Kidney glomerular epithelial cell (primary cell): ENCODE measurements around the gene CFAP46.

ENCODE experiments used
- DNase-seq: peaks from one replicate; lab custom pipeline; 2025; lab: John Stamatoyannopoulos, UW

CFAP46 gene

DNA sequence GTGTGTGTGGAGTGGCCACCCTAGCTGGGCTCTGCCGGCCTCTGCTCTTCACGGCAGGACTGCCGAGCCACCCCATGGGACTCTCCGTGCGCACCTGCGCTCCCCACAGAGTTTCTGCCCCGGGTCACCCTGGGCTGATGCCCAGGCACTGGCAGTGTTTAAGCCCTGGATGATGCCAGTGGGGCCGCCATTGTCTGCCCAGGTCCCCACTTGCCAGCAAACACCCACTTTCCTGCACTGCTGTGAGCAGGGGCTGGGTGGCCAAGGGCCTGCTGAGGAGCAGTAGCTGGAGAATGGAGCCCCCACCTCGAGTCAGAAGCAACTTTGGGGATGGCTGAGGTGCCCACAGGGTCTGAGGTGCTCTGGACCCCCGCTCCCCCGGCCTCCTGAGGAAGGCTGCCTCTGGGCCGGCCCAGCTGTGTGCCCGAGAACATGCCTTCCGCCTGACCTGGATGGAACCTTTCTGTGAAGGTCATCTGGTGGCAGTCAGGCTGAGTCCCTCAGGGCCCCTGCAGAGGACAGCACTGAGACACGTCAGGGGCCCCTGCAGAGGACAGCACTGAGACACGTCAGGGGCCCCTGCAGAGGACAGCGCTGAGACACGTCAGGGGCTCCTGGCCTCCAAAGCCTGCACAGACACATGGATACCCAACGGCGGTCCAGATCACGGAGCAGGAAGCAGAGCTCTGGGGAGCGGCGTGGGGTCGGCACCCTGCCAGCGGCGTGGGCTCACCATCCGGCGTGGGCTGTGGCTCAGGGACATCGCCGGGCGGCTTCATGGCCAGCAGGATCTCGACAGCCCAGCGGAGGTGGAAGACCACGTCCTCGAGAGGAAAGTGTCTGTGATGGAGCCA is 62.0 kb downstream of the CFAP46 start:
- DNase-seq = no peak

DNA sequence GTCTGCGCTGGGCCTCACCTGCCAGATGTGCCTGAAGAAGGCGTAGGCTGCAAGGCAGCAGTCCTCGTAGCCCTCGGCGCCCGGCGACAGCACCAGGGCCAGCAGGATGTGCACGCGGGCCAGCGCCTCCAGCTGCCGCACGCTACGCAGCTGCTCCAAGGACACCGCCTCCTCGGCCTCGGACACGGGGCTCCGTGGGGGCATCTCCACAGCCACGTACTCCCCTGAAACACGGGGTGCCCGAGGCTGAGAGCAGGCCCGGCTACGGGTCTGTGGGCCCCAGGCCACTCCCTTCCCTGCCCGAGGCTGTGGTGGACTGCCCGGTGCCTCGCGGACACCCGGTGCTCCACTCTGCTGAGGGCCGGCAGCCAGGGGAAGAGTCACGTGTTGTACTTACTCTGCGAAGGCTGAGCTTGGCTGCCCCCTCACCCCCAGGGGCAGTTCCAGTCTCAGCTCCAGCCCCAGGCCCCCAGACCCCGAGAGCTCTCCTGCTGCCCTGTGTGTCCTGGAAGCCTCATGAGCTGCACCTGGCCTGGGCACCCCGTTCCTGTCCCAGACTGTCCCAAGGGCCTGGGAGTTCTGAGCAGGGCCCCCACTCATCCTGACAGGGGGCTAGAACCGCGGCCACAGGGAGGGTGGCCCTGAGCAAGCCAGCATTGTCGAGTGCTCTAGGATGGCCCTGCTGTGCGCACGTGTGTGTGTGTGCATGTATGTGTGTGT is 62.8 kb downstream of the CFAP46 start:
- no peak for DNase-seq

DNA sequence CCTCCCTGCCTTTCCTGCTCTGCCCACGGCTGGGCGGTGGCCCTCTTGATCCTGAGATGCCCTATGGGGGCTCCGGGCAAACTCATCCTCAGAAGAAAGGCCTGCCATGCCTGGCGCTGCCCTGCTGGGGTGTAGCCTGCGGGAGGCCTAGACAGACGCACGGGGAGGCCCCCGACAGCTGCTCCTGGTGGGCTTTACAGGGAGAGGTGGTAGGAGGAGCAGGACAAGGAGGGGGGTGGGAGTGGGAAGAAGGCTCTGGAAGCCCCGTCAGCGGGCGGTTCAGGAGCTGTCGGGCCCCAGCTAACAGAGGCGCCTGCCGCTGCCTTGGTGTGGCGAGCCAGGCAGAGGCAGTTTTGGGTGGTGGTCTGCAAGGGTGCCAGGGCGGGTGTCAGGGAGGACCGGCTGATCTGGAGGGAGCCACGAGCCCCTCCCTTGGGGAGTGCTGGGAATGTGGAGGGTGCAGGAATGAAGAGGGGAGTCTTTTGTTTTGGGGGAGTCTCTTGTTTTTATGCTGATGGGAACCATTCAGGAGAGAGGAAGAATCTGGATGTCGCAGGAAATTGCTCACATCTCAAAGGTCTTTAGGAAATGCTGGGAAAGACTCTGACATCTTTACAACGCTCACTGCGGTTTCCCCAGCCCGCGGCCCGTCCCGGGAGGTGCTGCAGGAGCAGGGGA is 63.5 kb downstream of the CFAP46 start:
- DNase-seq = no peak

DNA sequence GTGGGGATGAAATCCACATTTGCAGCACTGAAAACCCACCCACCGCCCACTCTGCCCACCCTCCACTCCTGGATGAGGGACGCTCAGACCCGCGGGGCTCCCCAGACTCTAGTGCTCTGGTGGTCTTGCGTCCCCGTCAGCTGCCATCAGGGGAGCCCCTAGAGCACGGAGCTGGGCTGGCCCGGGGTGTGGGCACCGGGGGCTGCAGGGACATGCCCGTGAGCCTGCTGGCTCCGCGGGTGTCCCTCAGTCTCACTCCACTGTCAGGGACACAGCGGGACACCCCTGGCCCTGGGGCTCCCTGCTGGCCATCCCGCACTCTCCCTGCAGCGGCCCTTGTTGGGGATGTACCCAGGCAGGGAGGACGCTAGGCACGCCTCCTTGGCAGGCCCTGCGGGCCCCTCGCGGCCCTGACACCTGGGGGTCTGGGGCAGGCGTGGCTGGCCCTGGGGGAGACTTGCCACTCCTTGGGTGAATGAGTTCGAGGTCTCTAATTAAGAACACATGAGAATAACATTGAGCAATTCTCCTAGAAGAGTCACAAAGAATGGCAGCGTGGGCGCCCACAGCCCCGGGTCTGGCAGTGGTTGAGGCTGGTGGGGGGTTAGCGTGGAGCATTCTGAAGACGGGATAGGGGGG is 64.2 kb downstream of the CFAP46 start:
- DNase-seq = no peak

DNA sequence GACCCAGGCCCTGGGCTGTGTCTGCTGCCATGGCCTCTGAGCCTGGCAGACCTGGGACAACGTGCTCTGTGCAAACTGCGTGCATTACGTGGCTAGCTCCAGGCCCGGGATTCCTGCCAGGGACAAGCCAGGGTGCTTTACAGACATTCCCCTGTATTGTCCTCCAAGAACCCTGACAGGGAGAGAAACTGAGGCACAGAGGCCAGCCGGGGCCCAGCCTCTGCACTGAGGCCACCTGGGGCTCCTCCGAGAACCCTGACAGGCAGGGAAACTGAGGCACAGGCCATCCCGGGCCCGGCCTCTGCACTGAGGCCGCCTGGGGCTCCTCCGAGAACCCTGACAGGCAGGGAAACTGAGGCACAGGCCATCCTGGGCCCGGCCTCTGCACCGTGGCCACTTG is 64.9 kb downstream of the CFAP46 start:
- DNase-seq = no peak

DNA sequence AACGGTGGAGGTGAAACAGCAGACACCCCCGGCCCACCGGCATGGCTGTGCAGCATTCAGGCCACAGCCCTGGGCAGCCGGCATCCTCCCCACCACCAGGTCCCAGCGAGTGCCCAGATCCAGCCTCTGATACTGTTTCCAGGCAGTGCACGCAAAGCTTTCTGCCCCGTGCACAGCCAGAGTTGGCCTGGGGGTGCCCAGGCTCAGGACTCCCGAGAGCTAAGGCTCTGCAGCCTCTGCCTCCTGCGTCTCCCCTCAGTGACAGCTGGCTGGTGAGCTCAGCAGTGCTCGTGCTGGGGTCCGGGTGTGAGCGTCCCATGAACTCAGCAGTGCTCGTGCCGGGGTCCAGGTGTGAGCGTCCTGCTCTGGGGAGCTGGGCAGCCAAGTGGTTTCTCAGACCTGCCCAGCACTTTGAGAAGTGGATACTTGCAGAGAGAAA is 65.4 kb downstream of the CFAP46 start:
- no peak for DNase-seq

DNA sequence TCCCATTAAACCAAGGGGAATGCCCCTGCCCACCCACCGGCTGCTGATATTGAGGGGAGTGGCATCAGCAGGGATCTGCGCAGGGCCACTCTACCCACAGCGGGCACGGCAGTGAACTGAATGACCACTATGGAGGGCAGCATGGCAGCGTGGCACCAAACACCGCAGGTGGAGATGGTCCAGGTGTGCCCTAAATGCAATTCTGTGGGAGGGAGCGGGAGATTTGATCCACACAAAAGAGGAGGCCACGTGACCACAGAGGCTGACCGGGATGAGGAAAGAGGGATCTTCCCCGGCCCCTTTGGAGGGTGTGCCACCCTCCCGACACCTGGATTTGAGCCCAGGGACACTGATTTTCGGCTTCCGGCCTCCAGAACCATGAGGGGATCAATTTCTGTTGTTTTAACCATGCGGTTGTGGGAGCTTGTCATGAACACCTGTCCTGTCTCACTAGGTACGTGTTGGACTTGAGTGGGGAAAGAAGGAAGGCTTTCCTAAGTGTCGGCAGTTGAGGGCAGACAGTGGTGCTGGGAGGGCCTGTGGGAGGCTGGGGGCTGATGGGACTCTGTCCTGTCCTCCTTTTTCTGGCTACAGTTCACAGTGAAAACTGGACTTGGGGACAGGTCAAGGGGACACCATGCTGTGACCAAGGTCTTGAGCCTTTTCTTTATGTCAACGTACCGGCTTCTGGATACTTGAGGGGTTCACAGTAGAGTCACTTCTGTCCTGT is 66.1 kb downstream of the CFAP46 start:
- no peak for DNase-seq

DNA sequence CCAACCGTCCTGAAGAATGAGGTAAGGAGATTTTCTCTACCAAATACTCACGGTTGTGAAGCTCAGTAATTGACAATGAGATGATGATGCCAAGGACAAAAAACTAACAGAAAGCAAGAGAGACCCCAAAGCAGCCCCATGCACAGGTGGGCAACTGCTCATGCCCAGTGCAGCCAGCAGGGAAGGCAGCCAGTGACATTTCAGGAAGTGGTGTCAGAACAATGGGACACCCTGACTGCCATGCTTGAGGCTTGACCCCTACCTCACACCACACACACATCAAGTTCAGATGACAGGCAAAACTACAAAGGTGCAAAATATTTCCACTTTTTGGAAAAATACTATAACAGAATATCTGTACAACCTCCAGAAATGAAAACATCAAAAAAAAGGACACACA is 66.9 kb downstream of the CFAP46 start:
- DNase-seq = no peak

DNA sequence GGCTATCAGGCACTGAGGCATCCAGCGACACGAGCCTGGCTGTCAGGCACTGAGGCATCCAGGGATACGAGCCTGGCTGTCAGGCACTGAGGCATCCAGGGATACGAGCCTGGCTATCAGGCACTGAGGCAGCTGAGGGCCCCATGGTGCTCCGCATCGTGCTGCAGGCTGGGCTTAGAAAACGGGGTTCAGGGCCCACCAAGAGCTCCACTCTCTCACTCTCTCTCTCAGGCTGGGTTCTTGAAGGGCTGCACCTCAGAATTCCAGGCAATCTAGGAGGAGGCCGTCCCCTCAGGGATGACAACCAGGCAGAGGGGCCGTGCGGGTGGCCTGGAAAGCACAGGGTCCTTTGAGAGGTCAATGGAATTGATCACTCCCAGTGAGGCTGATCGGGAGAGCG is 69.0 kb downstream of the CFAP46 start:
- no peak for DNase-seq

DNA sequence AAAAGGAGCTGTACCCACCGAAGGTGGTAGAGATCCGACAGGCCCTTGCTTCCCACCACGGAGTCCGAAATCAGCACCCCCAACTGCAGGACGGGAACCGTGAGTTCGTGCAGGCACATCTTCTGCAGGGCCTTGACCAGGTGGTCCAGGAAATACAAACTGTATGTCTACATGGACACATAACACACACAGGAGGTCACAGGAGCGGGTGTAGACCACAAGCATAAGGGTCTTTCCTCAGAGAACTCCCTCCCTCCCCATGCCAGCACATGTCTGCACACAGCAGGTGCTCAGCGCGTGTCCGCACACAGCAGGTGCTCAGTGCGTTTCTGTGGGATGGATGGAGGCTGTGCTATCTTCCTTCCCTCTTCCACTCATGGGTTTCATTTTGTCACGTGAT is 69.7 kb downstream of the CFAP46 start:
- DNase-seq = no peak

DNA sequence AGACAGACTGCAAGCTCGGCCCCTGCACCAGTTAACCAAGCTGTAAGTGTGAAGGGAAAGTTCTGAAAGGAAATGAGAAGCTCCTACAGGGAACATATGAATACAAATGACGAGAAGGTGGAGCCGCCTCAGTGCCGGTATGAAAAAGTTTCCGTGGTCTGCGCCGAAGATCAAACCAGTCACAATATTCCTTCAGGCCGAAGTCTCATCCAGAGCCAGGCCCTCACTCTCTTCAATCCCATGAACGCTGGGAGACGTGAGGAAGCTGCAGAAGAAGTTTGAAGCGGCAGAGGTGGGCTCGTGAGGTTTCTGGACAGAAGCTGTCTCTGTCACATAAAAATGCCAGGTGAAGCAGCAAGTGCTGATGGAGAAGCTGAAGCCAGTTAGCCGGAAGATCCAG is 71.9 kb downstream of the CFAP46 start:
- no peak for DNase-seq

DNA sequence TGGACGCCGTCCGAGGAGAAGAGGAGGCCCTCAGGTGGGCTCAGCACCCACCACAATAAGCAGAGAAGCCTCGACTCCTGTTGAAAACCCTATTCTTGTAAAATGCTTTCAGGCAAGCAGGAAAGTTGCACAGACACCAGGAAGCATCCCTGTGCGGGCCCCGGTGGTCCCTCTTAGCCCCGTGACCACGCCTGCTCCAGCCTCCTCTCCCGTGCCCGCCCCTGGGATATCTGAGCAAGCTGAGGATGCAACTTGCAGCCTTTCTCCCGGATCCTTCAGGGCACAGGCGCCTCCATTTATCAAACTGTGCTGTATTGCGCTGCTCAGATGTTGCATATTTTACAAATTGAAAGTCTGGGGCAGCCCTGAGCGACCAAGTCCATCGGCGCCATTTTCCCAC is 72.7 kb downstream of the CFAP46 start:
- no peak for DNase-seq

DNA sequence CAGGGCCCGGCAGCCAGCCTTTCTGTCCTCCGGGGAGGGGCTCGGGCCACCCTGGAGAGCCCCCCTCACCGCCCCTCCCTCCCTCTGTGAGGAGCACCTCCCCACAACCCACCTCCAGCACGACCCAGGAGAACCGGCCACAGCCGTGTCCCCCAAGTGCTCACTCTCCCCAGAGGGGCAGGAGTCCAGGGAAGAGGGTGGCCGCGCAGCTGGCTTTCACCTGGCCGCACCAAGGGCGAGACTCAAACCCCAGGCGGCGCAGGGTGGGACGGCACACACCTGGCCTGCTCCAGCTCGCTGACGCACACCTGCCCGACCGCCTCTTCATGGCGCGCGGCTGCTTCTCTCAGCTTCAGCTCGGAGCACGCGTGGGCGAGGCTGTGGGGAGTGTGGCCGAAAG is 73.4 kb downstream of the CFAP46 start:
- DNase-seq = no peak

DNA sequence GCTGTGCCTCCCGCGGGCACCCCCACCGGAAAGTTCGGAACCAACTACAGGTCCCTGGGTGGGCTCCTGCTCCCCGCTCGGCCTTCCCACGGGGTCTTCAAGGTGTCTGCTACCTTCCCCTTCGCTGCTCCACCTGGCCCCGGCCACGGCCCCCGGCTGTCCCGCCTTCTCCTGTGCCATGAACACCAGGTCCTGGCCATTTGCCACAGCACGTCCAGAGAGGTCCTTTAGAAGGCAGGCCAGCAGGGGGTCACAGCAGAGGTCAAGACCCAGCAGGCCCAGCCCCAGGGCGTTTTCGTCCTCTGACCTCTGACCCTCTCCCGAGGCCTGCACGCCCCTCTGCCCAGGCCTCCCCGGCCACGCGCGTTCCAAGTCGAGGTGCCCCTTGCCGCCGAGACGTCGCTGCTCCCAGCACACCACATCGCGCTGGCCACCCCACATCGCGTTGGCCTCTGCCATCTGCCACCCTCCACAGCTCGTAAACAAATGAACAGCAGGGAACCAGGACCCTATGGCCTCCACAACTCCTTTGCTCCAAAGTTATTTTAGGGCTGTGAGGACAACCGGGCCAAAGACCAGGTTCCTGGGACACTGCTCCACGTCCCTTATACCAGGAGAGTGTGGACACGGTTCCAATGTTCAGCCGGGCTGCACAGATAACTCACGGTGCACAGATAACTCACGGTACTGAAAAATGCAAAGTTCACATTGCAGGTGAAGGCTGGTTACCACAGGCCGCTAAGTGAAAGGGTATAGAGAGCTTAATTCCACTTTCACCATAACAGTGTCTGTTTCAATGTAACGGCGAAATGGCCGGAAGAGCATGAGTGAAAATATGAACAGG is 74.3 kb downstream of the CFAP46 start:
- DNase-seq = no peak

DNA sequence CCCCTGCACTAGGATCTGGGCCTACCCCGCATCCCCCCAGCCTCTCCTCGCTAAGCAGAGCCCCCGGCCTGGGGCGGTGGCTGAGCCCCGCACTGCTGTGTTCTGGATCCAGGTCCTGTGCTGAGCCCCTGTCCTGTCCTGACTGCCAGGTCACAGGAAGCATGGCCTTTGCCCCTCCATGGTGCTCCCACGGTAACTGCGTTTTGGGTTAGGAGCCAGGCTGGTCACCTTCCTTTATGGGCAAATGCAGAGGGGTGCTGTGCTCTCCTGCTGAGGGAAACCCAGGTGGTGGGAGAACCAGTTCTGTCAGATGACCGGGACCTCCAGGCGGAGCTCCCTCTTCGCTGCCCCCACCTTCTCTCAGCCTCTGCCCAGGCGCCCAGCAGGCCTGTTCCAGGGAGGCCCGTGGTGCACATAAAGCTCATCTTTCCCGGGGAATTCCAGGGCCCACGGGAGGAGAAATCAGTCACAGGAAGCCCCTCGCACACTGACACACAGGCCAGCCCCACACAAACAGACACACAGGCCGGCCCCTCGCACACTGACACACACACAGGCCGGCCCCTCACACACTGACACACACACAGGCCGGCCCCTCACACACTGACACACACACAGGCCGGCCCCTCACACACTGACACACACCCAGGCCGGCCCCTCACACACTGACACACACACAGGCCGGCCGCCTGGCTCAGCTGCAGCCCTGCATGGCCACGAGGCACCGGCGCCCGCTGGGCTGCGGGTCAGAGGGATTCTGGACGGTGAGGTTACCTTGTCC is 75.6 kb downstream of the CFAP46 start:
- no peak for DNase-seq

DNA sequence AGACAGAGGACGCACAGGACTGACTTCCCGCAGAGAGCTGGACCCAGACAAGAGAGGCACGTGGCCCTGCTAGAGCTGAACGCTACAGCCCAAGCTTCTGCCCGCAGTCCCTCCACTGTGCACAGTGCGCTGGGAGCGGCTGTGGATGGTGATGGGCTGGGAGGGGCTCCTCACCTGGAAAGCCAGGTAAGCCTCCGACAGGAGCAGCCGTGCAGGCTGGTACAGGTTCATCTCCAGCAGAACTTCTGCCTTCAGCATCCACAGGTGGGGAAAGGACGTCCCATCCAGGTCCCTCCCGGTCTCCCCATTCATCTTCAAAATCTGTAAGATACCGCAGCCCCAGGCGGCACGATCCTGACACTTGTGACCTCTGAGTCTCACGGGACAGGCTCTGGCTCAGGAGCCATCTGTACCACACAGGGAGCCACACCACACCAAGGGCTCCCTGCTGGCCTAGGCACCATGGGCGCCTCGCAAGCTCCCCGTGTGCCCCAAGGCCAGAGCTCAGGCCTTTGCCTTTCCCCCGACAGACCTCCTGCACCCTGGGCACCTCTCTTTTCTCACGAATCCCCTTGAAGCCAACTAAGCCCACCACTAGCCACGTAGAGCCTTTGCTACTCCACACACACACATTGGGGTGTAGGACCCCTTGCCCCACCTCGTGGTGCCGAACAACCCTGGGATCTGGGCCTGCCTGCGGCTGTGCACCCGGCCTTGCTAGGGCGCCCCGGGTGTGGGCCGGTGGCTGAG is 76.3 kb downstream of the CFAP46 start:
- no peak for DNase-seq

DNA sequence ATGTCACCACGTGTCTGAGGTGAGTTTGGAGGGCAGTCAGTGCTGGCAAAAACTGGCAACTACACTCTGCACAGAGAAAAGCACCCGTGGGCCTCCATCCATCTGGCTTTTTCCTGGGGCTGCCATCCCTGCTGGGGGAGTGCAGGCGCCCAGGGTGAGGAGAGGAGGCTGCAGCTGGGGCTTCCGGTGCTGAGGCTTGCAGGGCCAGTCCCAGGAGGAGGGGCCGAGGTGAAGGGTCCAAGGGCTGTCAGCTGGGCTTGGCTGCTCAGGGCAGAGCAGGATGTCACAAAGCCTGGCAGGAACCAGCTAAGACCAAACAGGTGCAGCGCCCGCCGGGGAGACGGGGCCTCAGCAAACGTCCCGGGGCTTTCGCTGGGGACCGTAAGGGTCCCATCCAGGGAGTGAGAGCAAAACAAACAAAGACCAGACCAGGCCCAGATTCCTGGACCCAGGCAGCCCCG is 77.2 kb downstream of the CFAP46 start:
- no peak for DNase-seq

DNA sequence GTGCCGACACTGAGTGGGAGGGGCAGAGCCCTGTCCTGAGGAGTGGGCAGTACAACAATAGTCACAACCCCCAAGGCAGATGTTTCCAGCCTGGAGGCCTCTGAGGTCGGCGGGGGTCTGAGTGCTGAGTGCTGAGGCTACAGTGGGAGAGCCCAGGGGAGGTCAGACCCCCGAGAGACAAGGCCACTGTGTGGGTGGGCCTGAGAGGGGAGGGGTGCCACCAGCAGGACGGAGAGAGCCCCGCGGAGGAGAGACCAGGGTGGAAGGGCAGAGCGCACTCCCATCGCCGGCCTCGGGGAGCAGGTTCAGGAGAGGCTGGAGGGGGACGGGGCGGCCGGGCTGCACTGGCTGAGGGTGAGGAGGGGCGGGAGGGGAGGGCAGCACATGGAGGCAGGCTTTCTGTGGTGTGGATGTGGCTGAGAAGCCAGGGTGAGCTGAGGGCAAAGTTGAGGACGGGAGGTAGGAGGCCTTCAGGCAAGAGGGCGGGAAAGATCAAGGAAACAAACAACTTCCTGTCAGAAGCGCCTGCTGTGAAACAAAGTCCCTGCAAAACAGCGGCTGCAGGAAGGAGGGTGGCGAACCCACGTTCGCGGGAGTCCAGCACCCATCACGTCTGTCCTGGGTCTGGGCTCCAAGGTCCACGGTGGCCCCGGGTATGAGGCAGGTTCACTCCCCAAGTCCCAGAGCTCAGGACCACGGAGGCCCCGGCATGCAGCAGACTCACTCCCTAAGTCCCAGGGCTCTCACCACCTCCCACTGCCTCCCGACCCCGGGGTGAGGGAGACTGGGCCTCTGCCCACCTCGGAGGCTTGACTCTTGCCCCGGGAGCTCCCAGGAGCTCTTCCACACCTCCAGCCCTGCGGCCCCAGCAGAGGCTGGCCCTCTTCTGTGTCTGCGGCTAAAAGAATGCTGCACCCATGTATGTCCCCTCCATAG is 79.6 kb downstream of the CFAP46 start:
- no peak for DNase-seq
